Left lung (tissue), 10 donors: Measurements from ENCODE around the gene PPP1R3D. TPM values are rescaled to one million over a fixed set of nuclear protein-coding genes. Genes with fewer than 3 reads are reported as not detected.

Source experiments
- ATAC-seq: fragments of 200-7000 bp; cut with Tn5 transposase; one replicate; pipeline ENCODE4 v1.9.1; 2020; ENCODE audit warnings: moderate library complexity
- DNase-seq, 4 donors: peaks; one replicate each; pipeline ENCODE4 v3.0.0-alpha.2; 2013 to 2020
- H3K27ac ChIP-seq, 2 donors: fragments of 200-600 bp; sonication (generic) in 1 of 2; one replicate each; pipeline versions ENCODE4 v1.5.0 to v1.8.0; 2020 to 2021
- H3K27me3 ChIP-seq, 2 donors: fragments of 200-600 bp; sonication (generic) in 1 of 2; one replicate each; pipeline versions ENCODE4 v1.5.0 to v1.8.0; 2020 to 2021
- H3K36me3 ChIP-seq, 2 donors: fragments of 200-600 bp; sonication (generic) in 1 of 2; one replicate each; pipeline versions ENCODE4 v1.5.0 to v1.8.0; 2020 to 2021
- H3K4me1 ChIP-seq, 2 donors: fragments of 200-600 bp; one replicate each; pipeline ENCODE4 v1.8.0; 2021
- H3K4me3 ChIP-seq, 2 donors: fragments of 200-600 bp; sonication (generic) in 1 of 2; one replicate each; pipeline versions ENCODE4 v1.5.0 to v1.8.0; 2020 to 2021; ENCODE audit warnings: mild to moderate bottlenecking in 1 of 2
- H3K9me3 ChIP-seq, 2 donors: fragments of 200-600 bp; sonication (generic) in 1 of 2; one replicate each; pipeline versions ENCODE4 v1.5.0 to v1.8.0; 2020 to 2021
- CTCF ChIP-seq, 2 donors: fragments of 200-600 bp; sonication (generic) in 1 of 2; IDR thresholded peaks; one replicate each; pipeline versions ENCODE4 v1.5.0 to v1.8.0; 2021; ENCODE audit warnings: antibody characterized with exemption in 2 of 2
- intact Hi-C, 2 donors: fragments of 100-400 bp; cut with DNase I; formaldehyde crosslinking; loops; one replicate each; pipeline versions ENCODE4 v1.11.2 to v1.14.2; 2022
- polyA plus RNA-seq, 6 donors: library from polyadenylated mRNA; unstranded; fragments of 120-200 nt; gene quantifications; one replicate each; pipeline ENCODE4 v1.2.1, GENCODE V29; 2013; ENCODE audit not compliant: insufficient read length in 6 of 6
- total RNA-seq, 2 donors: library from RNA; stranded (reverse); fragmentation: NEBNext Ultra II Directional; extraction: Animal tissue kit (Norgen Biotek cat#: 25700); gene quantifications; one replicate each; pipeline ENCODE4 v1.2.1, GENCODE V29; 2021
- donor health status: DM: no; HTN: yes; CAD: no.
- donor health status: DM: no; HTN: no; CAD: no.

PPP1R3D gene
- total and polyA plus RNA-seq, 8 donors: 5.4 to 13.4 (median 5.7) TPM

GRCh38 chr20:59985864-59986263, 45.8 kb upstream of the PPP1R3D start:
- H3K27ac ChIP-seq: peak overlapping the region in 1 of 2 donors; percentile 85
- H3K36me3 ChIP-seq: no peaks in the 10 kb centered on the region
- H3K4me1 ChIP-seq: peaks cover 0 to 24% of the 10 kb centered on the region in 2 donors
- H3K9me3 ChIP-seq: no peaks in the 10 kb centered on the region
- no peak for TF ChIP-seq CTCF (IDR thresholded peaks at IDR 0.05)
- H3K27me3 ChIP-seq: no peaks in the 10 kb centered on the region
- no peak overlapping the region for H3K4me3 ChIP-seq
- DNase-seq (no peak), ATAC-seq (no peak)
- intact Hi-C loops: no loop called here

- Histone ChIP-seq H3K9me3 (no peaks in the 10 kb centered on the region), H3K27me3 (no peaks in the 10 kb centered on the region), H3K4me3 (no peak overlapping the region), H3K36me3 (no peaks in the 10 kb centered on the region), H3K27ac (peak overlapping the region in 1 of 2 donors; percentile 85), H3K4me1 (peaks cover 0 to 22% of the 10 kb centered on the region in 2 donors)
- no peak for TF ChIP-seq CTCF (IDR thresholded peaks at IDR 0.05)
- intact Hi-C loops: no loop called here
- peak in 1 of 4 donors; percentile 69 for DNase-seq
- no peak for ATAC-seq
Measured at GRCh38 chr20:59985164-59985563, 45.1 kb upstream of the PPP1R3D start.

DNA sequence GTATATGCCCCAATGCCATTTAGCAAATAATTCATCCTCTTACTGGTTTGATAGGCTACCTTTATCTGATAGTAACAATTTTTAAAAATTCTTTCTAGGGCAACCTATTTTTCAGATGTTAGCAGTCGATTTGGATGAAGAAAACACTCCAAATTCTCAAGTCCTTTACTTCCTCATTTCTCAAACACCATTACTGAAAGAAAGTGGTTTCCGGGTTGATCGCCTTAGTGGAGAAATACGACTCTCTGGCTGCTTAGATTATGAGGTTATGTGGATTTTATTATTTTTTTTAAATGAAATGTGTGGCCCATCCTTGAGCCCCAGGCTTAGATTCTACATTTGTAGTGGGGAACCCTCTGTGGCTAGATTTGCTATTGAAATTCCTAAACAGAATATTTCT, 44.4 kb upstream of the PPP1R3D start:
- Histone ChIP-seq H3K36me3 (no peaks in the 10 kb centered on the region), H3K27me3 (no peaks in the 10 kb centered on the region), H3K9me3 (no peaks in the 10 kb centered on the region), H3K27ac (peak overlapping the region in 1 of 2 donors; percentile 85), H3K4me3 (no peak overlapping the region), H3K4me1 (peaks cover 0 to 22% of the 10 kb centered on the region in 2 donors)
- ATAC-seq (peak; percentile 50), DNase-seq (no peak)
- intact Hi-C loops: no loop called here
- no peak for TF ChIP-seq CTCF (IDR thresholded peaks at IDR 0.05)

- intact Hi-C loops: no loop called here
- no peaks in the 10 kb centered on the region for H3K9me3 ChIP-seq
- H3K36me3 ChIP-seq: no peaks in the 10 kb centered on the region
- H3K4me3 ChIP-seq: no peak overlapping the region
- ATAC-seq: no peak
- TF ChIP-seq CTCF (IDR thresholded peaks at IDR 0.05): no peak
- H3K27ac ChIP-seq: no peak overlapping the region
- H3K27me3 ChIP-seq: no peaks in the 10 kb centered on the region
- no peak for DNase-seq
- peaks cover 0 to 22% of the 10 kb centered on the region in 2 donors for H3K4me1 ChIP-seq
Measured at GRCh38 chr20:59983076-59983475, 43.0 kb upstream of the PPP1R3D start.

DNA sequence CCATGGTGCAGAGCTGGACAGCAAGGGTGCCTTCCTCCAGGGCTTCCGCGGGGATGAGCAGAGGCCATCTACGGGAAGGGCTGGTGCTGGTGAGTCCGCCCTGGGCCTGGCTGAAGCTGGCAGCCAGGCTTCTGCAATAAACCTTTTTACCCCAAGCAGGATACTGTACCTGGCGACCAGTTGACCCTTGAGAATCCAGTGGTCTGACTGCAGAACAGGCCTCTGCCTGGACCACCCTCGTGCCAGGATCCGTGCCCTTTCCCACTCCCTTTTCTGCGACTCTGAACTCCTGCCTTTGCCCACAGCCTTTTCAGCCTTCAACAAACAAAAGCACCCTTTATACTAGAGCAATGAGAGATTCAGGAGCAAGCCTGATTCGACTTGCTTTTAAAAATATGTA, 37.0 kb upstream of the PPP1R3D start:
- H3K9me3 ChIP-seq: no peaks in the 10 kb centered on the region
- no peak overlapping the region for H3K4me3 ChIP-seq
- no peaks in the 10 kb centered on the region for H3K36me3 ChIP-seq
- intact Hi-C loops: no loop called here
- H3K4me1 ChIP-seq: peaks cover 0 to 3% of the 10 kb centered on the region in 2 donors
- TF ChIP-seq CTCF (IDR thresholded peaks at IDR 0.05): no peak
- ATAC-seq (no peak), DNase-seq (no peak)
- no peak overlapping the region for H3K27ac ChIP-seq
- H3K27me3 ChIP-seq: no peaks in the 10 kb centered on the region
